Tibial artery (tissue), 4 donors: ENCODE results near the gene EXO1.
"Not testable (repeated sequence)": the region's sequence is repeated elsewhere in the genome, so short reads cannot be mapped to it uniquely, and the experiment has no call there.

ENCODE experiments used
- DNase-seq, 2 donors: peaks; one replicate each; pipeline ENCODE4 v3.0.0-alpha.2; 2019
- H3K27ac ChIP-seq, 2 donors: fragments of 200-600 bp; sonication (generic) in 1 of 2; 1 replicate in 1 of 2; 2 replicates in 1 of 2; pipeline ENCODE4 v1.5.1; 2018 to 2019; ENCODE audit warnings: mild to moderate bottlenecking in 1 of 2
- H3K27me3 ChIP-seq, 2 donors: fragments of 200-600 bp; sonication (generic) in 1 of 2; one replicate each; pipeline versions ENCODE4 v1.5.1 to v1.6.0; 2016 to 2019
- H3K36me3 ChIP-seq, 3 donors: fragments of 200-600 bp; sonication (generic) in 2 of 3; one replicate each; pipeline ENCODE4 v1.5.1; 2016 to 2019; ENCODE audit warnings: mild to moderate bottlenecking in 2 of 3
- H3K4me1 ChIP-seq, 4 donors: fragments of 200-600 bp; sonication (generic) in 2 of 4; 1 replicate in 3 of 4; 2 replicates in 1 of 4; pipeline ENCODE4 v1.5.1; 2016 to 2019
- H3K4me3 ChIP-seq, 2 donors: fragments of 200-600 bp; sonication (generic) in 1 of 2; 1 replicate in 1 of 2; 2 replicates in 1 of 2; pipeline ENCODE4 v1.5.1; 2018 to 2019; ENCODE audit warnings: mild to moderate bottlenecking in 2 of 2
- H3K9me3 ChIP-seq, 3 donors: fragments of 200-600 bp; sonication (generic) in 1 of 3; one replicate each; pipeline ENCODE4 v1.5.1; 2016 to 2019
- CTCF ChIP-seq, 2 experiments: fragments of 200-600 bp in 1 of 2; fragments of 450-650 bp in 1 of 2; IDR thresholded peaks; one replicate each; pipeline ENCODE4 v1.5.1; 2017 to 2019; ENCODE audit warnings: antibody characterized with exemption in 2 of 2, mild to moderate bottlenecking in 1 of 2, moderate library complexity in 1 of 2
- intact Hi-C: fragments of 100-400 bp; cut with DNase I; formaldehyde crosslinking; loops from one replicate; pipeline ENCODE4 v1.15.0; 2023; ENCODE audit warnings: low total_unique reads

EXO1 gene

GRCh38 chr1:241847540-241847795, 536 bp upstream of the EXO1 start:
- intact Hi-C loops = loop anchor here (5.0 kb wide), 1 partner anchor 320 kb away; no protein-coding TSS in a partner anchor
- DNase-seq = no peak
- Histone ChIP-seq H3K27me3 (no peaks in the 10 kb centered on the region), H3K4me3 (peak overlapping the region; percentile 72 to 90), H3K27ac (peak overlapping the region; percentile 97), H3K9me3 (no peaks in the 10 kb centered on the region), H3K4me1 (peaks cover 0 to 10% (median 6%) of the 10 kb centered on the region in 4 donors), H3K36me3 (no peaks in the 10 kb centered on the region)
- no peak for TF ChIP-seq CTCF (IDR thresholded peaks at IDR 0.05)

GRCh38 chr1:241848686-241849344, 811 bp downstream of the EXO1 start:
- Histone ChIP-seq H3K27me3 (no peaks in the 10 kb centered on the region), H3K27ac (no peak overlapping the region), H3K9me3 (no peaks in the 10 kb centered on the region), H3K4me3 (peak overlapping the region in 1 of 2 donors; percentile 90), H3K4me1 (peaks cover 0 to 10% (median 6%) of the 10 kb centered on the region in 4 donors), H3K36me3 (no peaks in the 10 kb centered on the region)
- no peak for DNase-seq
- no peak for TF ChIP-seq CTCF (IDR thresholded peaks at IDR 0.05)
- intact Hi-C loops = loop anchor here (5.0 kb wide), 1 partner anchor 322 kb away; no protein-coding TSS in a partner anchor

DNA sequence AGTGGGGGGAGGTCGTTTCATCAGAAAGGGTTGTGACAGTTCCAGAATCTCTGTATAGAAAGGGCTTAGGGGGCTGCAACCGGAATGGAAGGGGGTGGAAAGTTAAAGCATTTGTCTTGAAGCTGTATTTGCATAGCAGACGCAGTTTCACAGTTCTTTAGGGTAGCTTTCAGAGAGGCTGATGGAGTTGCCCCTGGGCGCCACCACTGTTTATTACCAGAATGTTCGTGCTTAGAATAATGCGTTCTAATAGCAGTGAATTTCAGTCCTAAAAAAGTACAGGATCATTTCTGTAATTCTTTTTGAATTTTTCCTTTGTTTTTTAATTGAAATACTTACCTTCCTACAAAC, 1.3 kb downstream of the EXO1 start:
- H3K36me3 ChIP-seq = no peaks in the 10 kb centered on the region
- no peak for TF ChIP-seq CTCF (IDR thresholded peaks at IDR 0.05)
- no peak for DNase-seq
- H3K4me3 ChIP-seq = no peak overlapping the region
- H3K4me1 ChIP-seq = peaks cover 0 to 10% (median 6%) of the 10 kb centered on the region in 4 donors
- intact Hi-C loops = loop anchor here (5.0 kb wide), 1 partner anchor 322 kb away; no protein-coding TSS in a partner anchor
- no peaks in the 10 kb centered on the region for H3K9me3 ChIP-seq
- H3K27ac ChIP-seq = no peak overlapping the region
- H3K27me3 ChIP-seq = no peaks in the 10 kb centered on the region

- H3K4me1 ChIP-seq, DNase-seq, H3K9me3 ChIP-seq, H3K36me3 ChIP-seq, H3K27ac ChIP-seq, H3K27me3 ChIP-seq, H3K4me3 ChIP-seq, intact Hi-C loops: not testable (repeated sequence)
These were observed 7.6 kb downstream of the EXO1 start for GRCh38 chr1:241855545-241856140.

DNA sequence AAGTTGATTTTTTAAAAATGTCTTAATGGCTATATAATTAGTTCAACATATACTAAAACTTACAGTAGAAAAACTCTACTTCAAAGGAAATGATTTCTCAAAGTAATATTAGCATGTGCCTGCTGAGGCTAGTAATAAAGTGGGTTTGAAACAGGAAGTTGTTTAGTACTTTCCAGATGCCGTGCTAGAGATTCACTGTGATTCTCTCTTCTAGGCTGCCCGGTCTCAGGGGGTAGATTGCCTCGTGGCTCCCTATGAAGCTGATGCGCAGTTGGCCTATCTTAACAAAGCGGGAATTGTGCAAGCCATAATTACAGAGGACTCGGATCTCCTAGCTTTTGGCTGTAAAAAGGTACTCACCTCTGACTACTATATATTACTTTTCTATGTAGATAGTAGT, 9.1 kb downstream of the EXO1 start:
- Histone ChIP-seq H3K27me3 (no peaks in the 10 kb centered on the region), H3K9me3 (no peaks in the 10 kb centered on the region), H3K27ac (no peak overlapping the region), H3K4me1 (no peaks in the 10 kb centered on the region), H3K36me3 (no peaks in the 10 kb centered on the region), H3K4me3 (no peak overlapping the region)
- intact Hi-C loops = no loop called here
- no peak for DNase-seq
- no peak for TF ChIP-seq CTCF (IDR thresholded peaks at IDR 0.05)

GRCh38 chr1:241860922-241861321, 12.9 kb downstream of the EXO1 start:
- Histone ChIP-seq H3K27me3 (no peaks in the 10 kb centered on the region), H3K4me3 (no peak overlapping the region), H3K36me3 (no peaks in the 10 kb centered on the region), H3K27ac (no peak overlapping the region), H3K9me3 (no peaks in the 10 kb centered on the region), H3K4me1 (no peaks in the 10 kb centered on the region)
- intact Hi-C loops = no loop called here
- no peak for DNase-seq
- no peak for TF ChIP-seq CTCF (IDR thresholded peaks at IDR 0.05)
